HUES64 (cell line): ENCODE measurements around the gene TCF12.

Source experiments
- H3K27ac ChIP-seq: 2 replicates; pipeline ENCODE4 v1.7.0; 2013; ENCODE audit warnings: low read depth, low read length, inconsistent platforms
- H3K27me3 ChIP-seq: 2 replicates; pipeline ENCODE4 v1.6.1; 2013; ENCODE audit warnings: mild to moderate bottlenecking, low read length; ENCODE audit not compliant: insufficient read depth
- H3K36me3 ChIP-seq: 2 replicates; pipeline ENCODE4 v1.6.1; 2013; ENCODE audit warnings: mild to moderate bottlenecking, low read length; ENCODE audit not compliant: insufficient read depth
- H3K4me1 ChIP-seq: 2 replicates; pipeline ENCODE4 v1.6.1; 2013; ENCODE audit warnings: mild to moderate bottlenecking, low read length, moderate library complexity; ENCODE audit not compliant: insufficient read depth
- H3K4me3 ChIP-seq: 2 replicates; pipeline ENCODE4 v1.5.1; 2013; ENCODE audit warnings: mild to moderate bottlenecking, low read length, moderate library complexity
- H3K9ac ChIP-seq: 2 replicates; pipeline ENCODE4 v1.6.1; 2013; ENCODE audit warnings: mild to moderate bottlenecking, low read depth, low read length
- H3K9me3 ChIP-seq: 2 replicates; pipeline ENCODE4 v1.6.1; 2013; ENCODE audit warnings: low read depth, low read length; ENCODE audit not compliant: insufficient read depth
- WGBS: fragments of 150-250, 120-280 bp; methylation state at CpG from one replicate; pipeline ENCODE4 v1.1.7; 2013; ENCODE audit warnings: missing lambda C conversion rate; 5-methylcytosine and 5-hydroxymethylcytosine counted together

The TCF12 gene

DNA sequence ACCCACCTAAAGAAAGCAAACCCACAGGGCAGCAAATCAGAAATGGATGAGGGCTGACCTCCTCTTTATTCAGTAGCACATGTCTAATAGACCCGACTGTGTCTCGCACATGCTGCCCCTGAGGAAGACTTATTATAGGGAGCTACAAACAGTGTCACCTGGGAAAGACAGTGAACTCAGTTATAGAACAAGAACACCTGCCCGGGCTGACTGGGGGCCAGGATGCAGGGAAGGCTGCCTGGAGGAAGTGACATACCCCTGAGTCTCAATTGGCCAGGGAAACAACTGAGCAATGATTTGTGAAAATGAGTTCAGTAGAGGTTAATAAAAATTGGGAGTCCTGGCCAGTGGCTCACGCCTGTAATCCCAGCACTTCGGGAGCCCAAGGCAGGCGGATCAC is 379.2 kb downstream of the TCF12 start:
- Histone ChIP-seq H3K9ac (no peak overlapping the region), H3K36me3 (no peaks in the 10 kb centered on the region; the same call in 1 of the 2 replicates), H3K27ac (no peak overlapping the region), H3K27me3 (no peaks in the 10 kb centered on the region), H3K9me3 (no peaks in the 10 kb centered on the region), H3K4me1 (peaks cover 11% of the 10 kb centered on the region; the same call in 1 of the 2 replicates), H3K4me3 (no peak overlapping the region)
- 95% methylated on average over 6 of the region's 6 CpGs for WGBS

DNA sequence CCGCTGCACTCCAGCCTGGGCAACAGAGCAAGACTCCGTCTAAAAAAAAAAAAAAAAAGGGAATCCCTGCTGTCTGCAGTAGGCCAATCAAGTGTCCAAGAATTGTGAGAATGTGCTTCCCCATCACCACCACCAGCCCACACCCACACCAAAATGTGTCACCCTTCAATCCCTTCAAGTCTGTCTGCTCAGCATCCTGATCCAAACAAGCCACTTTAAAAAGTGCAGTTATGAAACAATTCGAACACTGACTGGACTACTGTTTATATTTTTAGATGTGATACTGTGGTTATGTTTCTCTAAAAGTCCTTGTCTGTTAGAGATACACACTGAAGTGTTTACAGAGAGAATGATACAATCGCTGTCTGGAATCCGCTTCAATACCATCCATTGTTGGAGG is 379.8 kb downstream of the TCF12 start:
- H3K36me3 ChIP-seq: no peaks in the 10 kb centered on the region; the same call in 1 of the 2 replicates
- no peak overlapping the region for H3K27ac ChIP-seq
- H3K9ac ChIP-seq: no peak overlapping the region
- no peaks in the 10 kb centered on the region for H3K9me3 ChIP-seq
- H3K27me3 ChIP-seq: no peaks in the 10 kb centered on the region
- 97% methylated on average over 5 of the region's 5 CpGs for WGBS
- H3K4me1 ChIP-seq: peaks cover 17% of the 10 kb centered on the region; the same call in 1 of the 2 replicates
- H3K4me3 ChIP-seq: no peak overlapping the region

DNA sequence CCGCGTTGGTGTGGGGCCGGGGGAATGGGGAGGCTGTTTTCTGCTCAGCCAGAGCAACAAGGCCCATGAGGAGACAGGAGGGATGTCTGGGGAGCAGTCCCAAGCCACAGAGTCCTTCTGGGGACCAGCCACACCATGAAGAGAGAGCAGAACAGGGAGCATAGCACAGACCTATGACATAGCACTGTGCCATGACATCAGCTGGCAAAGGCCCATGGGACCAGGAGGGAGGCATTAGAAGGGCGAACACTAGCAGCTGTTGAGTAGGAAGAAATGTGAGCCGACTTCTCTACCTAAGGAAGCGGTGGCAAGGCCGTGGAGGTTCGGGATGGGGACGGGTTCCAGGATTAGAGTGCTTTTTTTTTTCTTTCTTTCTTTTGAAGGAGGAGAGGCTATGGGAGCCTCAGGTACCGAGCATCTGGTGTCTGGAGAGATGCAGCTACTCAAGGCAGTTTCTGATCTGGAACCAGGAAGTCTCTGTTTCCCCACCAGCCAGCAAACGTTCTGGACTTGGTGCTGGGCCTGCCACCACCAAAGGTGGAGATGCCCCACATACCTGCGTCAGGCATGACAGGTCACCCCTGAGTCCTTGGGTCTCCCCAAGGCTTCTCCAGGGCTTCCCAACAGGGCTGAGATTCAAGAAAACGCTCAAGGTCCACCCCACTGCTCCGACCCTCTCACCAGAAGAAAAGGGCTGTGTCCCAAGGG is 380.6 kb downstream of the TCF12 start:
- no peak overlapping the region for H3K27ac ChIP-seq
- H3K4me1 ChIP-seq: peaks cover 17% of the 10 kb centered on the region; the same call in 1 of the 2 replicates
- H3K9me3 ChIP-seq: no peaks in the 10 kb centered on the region
- H3K27me3 ChIP-seq: no peaks in the 10 kb centered on the region
- 93% methylated on average over 14 of the region's 14 CpGs for WGBS
- no peaks in the 10 kb centered on the region for H3K36me3 ChIP-seq
- no peak overlapping the region for H3K9ac ChIP-seq
- no peak overlapping the region for H3K4me3 ChIP-seq

DNA sequence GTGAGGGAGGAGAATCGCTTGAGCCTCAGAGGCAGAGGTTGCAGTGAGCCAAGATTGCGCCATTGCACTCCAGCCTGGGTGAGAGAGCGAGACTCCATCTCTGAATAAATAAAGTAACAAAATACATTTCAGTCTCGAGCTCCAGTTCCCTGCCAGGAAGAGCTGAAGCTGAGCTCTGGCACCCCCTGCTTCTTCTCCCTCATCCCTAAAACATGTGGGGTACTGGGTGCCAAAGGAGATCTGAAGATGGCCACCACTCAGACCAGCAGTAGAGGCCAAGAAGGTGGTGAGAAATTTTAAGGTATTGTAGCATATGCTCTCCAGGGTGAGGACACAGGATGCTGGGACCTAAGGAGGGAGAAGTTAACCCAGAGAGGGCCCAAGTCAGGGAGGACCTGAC is 382.9 kb downstream of the TCF12 start:
- Histone ChIP-seq H3K4me3 (no peak overlapping the region), H3K36me3 (no peaks in the 10 kb centered on the region), H3K27ac (no peak overlapping the region), H3K9me3 (no peaks in the 10 kb centered on the region), H3K27me3 (no peaks in the 10 kb centered on the region), H3K4me1 (peaks cover 20% of the 10 kb centered on the region), H3K9ac (no peak overlapping the region)
- 94% methylated on average over 4 of the region's 4 CpGs for WGBS

DNA sequence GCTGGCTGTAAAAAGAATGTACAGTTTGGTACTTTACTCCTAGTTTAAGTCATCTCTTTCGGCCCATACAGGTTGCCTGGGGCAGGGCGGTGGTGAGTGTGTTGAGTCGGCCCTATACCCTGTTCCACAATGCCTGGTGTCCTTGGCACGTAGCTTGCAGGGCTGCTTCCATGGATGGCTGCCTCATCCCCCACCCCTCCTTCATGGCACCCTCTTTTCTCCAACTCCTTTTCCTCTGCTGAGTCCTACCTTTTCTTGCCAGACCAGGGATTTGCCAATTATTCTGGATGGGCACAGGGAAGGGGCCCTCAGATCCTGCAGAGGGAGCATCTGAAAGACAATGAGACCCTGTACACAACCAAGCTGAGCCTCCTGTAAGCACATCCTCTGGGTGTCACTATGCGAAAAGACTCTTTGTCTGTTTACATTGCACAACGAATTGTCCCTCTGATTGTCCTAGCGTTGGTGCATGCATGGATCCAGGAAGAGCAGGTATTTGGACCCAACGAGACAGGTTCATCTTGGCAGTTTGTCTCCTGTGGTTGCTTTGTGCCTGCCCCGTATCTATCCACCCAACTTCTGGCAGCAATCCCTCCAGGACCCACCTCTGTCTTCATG is 384.3 kb downstream of the TCF12 start:
- Histone ChIP-seq H3K4me1 (peaks cover 13% of the 10 kb centered on the region), H3K27me3 (no peaks in the 10 kb centered on the region), H3K9me3 (no peaks in the 10 kb centered on the region), H3K36me3 (no peaks in the 10 kb centered on the region), H3K4me3 (no peak overlapping the region), H3K9ac (no peak overlapping the region), H3K27ac (no peak overlapping the region)
- WGBS: 79% methylated on average over 9 of the region's 9 CpGs

DNA sequence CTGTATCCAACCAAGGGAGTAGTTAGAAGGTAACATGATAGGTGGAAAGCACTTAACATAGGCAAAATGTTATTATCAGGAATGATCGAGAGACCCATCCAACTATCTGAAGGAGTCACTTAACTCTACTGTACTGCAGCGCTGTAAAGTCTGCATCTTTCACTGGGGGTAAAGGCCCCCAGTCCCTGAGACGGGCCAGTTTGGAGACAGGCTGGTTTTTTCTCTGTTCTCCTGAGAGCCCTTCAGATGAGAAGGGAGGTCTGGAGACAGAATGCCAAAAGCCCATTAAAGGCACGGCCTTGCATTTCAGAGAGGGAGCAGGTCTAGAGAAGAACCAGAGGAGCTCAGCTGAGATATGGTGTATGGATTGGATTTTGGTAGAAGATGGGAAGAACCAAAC is 386.6 kb downstream of the TCF12 start:
- Histone ChIP-seq H3K9me3 (no peaks in the 10 kb centered on the region), H3K36me3 (no peaks in the 10 kb centered on the region), H3K4me1 (peaks cover 13% of the 10 kb centered on the region), H3K27ac (no peak overlapping the region), H3K27me3 (no peaks in the 10 kb centered on the region), H3K4me3 (no peak overlapping the region), H3K9ac (no peak overlapping the region)
- WGBS: 91% methylated on average over 4 of the region's 4 CpGs

DNA sequence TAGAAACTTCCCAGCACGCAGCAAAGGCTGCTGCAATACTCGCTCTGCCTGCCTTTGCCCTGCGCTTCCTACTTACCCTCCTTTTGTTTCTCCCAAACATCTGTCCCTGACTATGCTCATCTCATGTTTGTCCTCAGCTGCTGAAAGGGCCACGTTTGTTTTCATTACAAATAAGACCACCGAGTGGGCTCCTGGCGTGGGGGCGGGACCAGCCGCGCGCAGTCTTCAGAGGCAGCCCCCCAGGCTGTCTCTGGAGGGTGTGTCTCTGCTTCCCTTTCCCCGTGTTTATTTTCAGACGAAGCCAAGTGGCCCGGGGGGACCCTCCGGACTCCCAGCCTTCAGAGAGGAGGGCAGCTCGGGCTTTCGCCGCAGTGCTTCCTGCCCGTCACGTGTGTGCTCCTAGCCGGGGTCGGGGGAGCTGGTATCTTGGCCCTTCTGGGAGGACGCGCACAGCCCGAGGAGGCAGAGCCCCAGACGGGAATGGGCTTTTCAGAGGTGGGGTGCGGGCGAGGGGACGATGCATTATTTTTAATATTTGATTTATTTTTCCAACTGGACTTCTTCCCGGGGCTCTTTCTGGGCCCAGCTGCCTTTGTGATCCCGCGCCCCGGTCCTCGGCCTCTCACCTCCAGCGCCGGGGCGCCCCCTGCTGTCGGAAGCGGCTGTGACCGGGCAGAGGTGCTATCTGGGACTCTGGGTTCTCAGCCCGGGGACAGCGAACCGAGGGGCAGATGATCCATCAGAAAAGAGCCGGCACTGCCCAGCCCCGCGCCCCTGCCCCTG is 387.9 kb downstream of the TCF12 start:
- Histone ChIP-seq H3K4me1 (peaks cover 13% of the 10 kb centered on the region), H3K9me3 (no peaks in the 10 kb centered on the region), H3K9ac (peak overlapping the region; percentile 78), H3K4me3 (peak overlapping the region; percentile 58), H3K27me3 (no peaks in the 10 kb centered on the region), H3K27ac (peak overlapping the region; percentile 71), H3K36me3 (no peaks in the 10 kb centered on the region)
- WGBS: 3% methylated on average over 42 of the region's 45 CpGs

DNA sequence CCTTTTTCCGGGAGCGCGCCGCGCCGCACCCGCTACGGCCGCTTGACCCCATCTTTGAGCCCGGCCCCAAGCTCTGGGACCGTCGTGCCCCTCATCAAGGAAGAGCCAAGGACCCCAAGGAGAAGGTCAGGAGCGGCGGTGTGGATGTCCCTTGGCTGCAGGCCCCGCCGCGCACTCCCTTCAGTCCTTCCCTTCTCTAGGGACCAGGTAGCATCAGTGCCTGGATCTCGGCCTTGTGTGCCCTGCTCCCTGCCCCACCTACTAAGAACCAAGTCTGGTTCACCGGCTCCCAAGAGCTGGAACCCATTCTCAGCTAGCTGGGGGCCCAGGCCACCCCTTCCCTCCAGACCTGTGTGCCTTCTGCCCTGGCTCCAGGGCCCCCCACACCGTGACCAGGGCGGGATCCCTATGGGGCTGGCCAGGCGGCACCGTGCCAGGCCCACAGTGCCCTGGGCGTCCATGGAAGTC is 388.5 kb downstream of the TCF12 start:
- Histone ChIP-seq H3K4me1 (peaks cover 13% of the 10 kb centered on the region), H3K27me3 (no peaks in the 10 kb centered on the region), H3K36me3 (no peaks in the 10 kb centered on the region), H3K9ac (peak overlapping the region; percentile 62), H3K9me3 (no peaks in the 10 kb centered on the region), H3K27ac (no peak overlapping the region), H3K4me3 (peak overlapping the region; percentile 58)
- 37% methylated on average over 24 of the region's 24 CpGs for WGBS

DNA sequence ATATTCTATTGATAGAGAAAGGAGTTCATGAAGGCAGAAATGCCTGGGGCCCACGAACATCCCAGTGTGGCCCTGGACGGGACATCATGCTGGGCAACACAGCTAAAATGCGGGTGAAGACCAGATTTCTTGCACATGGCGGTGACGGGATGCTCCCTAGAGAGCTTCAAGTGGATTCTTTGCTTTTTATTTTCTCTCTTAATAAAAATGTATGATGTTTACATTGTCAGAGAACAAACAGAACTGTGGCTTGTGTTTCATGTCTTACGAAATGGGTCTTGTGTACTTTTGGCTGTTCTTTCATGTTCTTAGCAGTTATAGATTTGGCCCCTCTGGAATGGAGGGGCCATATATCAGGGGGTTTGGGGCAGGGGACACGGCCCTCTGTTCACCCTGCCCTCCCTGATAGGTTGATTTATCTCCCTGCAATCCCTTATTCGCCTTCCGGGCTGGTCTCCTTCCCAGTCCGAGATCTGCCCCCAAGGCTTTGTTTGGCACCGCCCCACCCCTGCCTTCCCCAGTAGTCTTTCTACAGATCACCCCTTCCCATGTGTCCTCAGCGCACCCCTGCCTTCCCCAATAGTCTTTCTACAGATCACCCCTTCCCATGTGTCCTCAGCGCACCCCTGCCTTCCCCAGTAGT is 389.2 kb downstream of the TCF12 start:
- Histone ChIP-seq H3K36me3 (no peaks in the 10 kb centered on the region), H3K9ac (no peak overlapping the region), H3K27ac (no peak overlapping the region), H3K9me3 (no peaks in the 10 kb centered on the region), H3K27me3 (no peaks in the 10 kb centered on the region), H3K4me1 (peaks cover 9% of the 10 kb centered on the region), H3K4me3 (no peak overlapping the region)
- 92% methylated on average over 12 of the region's 13 CpGs for WGBS

DNA sequence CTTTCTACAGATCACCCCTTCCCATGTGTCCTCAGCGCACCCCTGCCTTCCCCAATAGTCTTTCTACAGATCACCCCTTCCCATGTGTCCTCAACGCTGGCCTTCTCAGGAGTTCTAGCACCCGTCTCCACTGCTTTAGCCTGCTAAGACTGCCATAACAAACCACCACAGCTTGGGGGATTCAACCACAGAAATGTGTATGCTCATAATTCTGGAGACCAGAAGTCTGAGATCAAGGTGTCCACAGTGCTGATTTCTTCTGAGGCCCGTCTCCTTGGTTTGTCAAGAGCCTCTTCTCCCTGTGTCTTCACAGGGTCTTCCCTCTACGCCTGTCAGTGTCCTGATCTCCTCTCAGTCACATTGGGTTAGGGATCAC is 389.7 kb downstream of the TCF12 start:
- H3K27ac ChIP-seq: no peak overlapping the region
- no peaks in the 10 kb centered on the region for H3K36me3 ChIP-seq
- H3K9ac ChIP-seq: no peak overlapping the region
- no peak overlapping the region for H3K4me3 ChIP-seq
- no peaks in the 10 kb centered on the region for H3K9me3 ChIP-seq
- H3K27me3 ChIP-seq: no peaks in the 10 kb centered on the region
- H3K4me1 ChIP-seq: peaks cover 4% of the 10 kb centered on the region
- 97% methylated on average over 5 of the region's 5 CpGs for WGBS
